NK-92 (cell line): ENCODE results near the gene BRPF3.
"Not testable (repeated sequence)": the region's sequence is repeated elsewhere in the genome, so short reads cannot be mapped to it uniquely, and the experiment has no call there.

ENCODE experiments used
- DNase-seq: peaks from one replicate; lab custom pipeline; 2025; ENCODE audit not compliant: unreplicated experiment; lab: John Stamatoyannopoulos, UW

BRPF3 gene

GRCh38 chr6:36200154-36200891, 3.8 kb downstream of the BRPF3 start:
- DNase-seq: no peak

- no peak for DNase-seq
These were observed 4.6 kb downstream of the BRPF3 start for GRCh38 chr6:36200998-36201596.

GRCh38 chr6:36201612-36202011, 5.1 kb downstream of the BRPF3 start:
- no peak for DNase-seq

GRCh38 chr6:36202101-36202500, 5.6 kb downstream of the BRPF3 start:
- DNase-seq: no peak

- no peak for DNase-seq
These were observed 7.7 kb downstream of the BRPF3 start for GRCh38 chr6:36204068-36204753.

- no peak for DNase-seq
These were observed 10.6 kb downstream of the BRPF3 start for GRCh38 chr6:36207155-36207554.

GRCh38 chr6:36209606-36210005, 13.1 kb downstream of the BRPF3 start:
- no peak for DNase-seq

GRCh38 chr6:36210182-36210581, 13.6 kb downstream of the BRPF3 start:
- no peak for DNase-seq

- no peak for DNase-seq
These were observed 14.5 kb downstream of the BRPF3 start for GRCh38 chr6:36210886-36211595.

GRCh38 chr6:36216559-36216958, 20.0 kb downstream of the BRPF3 start:
- no peak for DNase-seq

- DNase-seq: no peak
These were observed 20.6 kb downstream of the BRPF3 start for GRCh38 chr6:36217188-36217587.

- DNase-seq: no peak
These were observed 21.4 kb downstream of the BRPF3 start for GRCh38 chr6:36217946-36218345.

- DNase-seq: not testable (repeated sequence)
These were observed 22.0 kb downstream of the BRPF3 start for GRCh38 chr6:36218516-36218915.

GRCh38 chr6:36219081-36219480, 22.5 kb downstream of the BRPF3 start:
- no peak for DNase-seq

GRCh38 chr6:36220226-36220625, 23.7 kb downstream of the BRPF3 start:
- DNase-seq: no peak

GRCh38 chr6:36221674-36222073, 25.1 kb downstream of the BRPF3 start:
- no peak for DNase-seq

GRCh38 chr6:36222924-36223323, 26.4 kb downstream of the BRPF3 start:
- DNase-seq: no peak

GRCh38 chr6:36223706-36224105, 27.2 kb downstream of the BRPF3 start:
- no peak for DNase-seq

- no peak for DNase-seq
These were observed 28.4 kb downstream of the BRPF3 start for GRCh38 chr6:36224918-36225461.

GRCh38 chr6:36226438-36227047, 30.0 kb downstream of the BRPF3 start:
- no peak for DNase-seq
